Neuronal stem cell (in vitro differentiated cells): ENCODE results near the gene RASL11B.

Experiments
- DNase-seq: peaks from one replicate; pipeline ENCODE4 v3.0.0-alpha.2; 2013; ENCODE audit warnings: low spot score
- H2AFZ ChIP-seq: one replicate; pipeline ENCODE4 v1.6.1; 2013; ENCODE audit warnings: mild to moderate bottlenecking, low read length, inconsistent platforms
- H2AK5ac ChIP-seq: 2 replicates; pipeline ENCODE4 v1.6.1; 2013; ENCODE audit warnings: low read depth, mild to moderate bottlenecking, inconsistent platforms, low read length, moderate library complexity, mixed read lengths
- H2BK120ac ChIP-seq: 2 replicates; pipeline ENCODE4 v1.6.1; 2013; ENCODE audit warnings: low read depth, mild to moderate bottlenecking, inconsistent platforms, low read length, moderate library complexity, mixed read lengths
- H2BK12ac ChIP-seq: one replicate; pipeline ENCODE4 v1.6.1; 2013; ENCODE audit warnings: low read length, inconsistent platforms
- H2BK15ac ChIP-seq: 2 replicates; pipeline ENCODE4 v1.6.1; 2013; ENCODE audit warnings: mild to moderate bottlenecking, low read length, inconsistent platforms, mixed read lengths
- H2BK5ac ChIP-seq: one replicate; pipeline ENCODE4 v1.6.1; 2013; ENCODE audit warnings: inconsistent platforms, mild to moderate bottlenecking, low read length, moderate library complexity
- H3K14ac ChIP-seq: one replicate; pipeline ENCODE4 v1.6.1; 2013; ENCODE audit warnings: low read length, inconsistent platforms
- H3K18ac ChIP-seq: 2 replicates; pipeline ENCODE4 v1.6.1; 2013; ENCODE audit warnings: low read length, inconsistent platforms
- H3K23ac ChIP-seq: 2 replicates; pipeline ENCODE4 v1.6.1; 2013; ENCODE audit warnings: low read depth, mild to moderate bottlenecking, mixed read lengths, low read length, inconsistent platforms; ENCODE audit not compliant: poor library complexity
- H3K27ac ChIP-seq: replicated peaks from 3 replicates; pipeline ENCODE4 v1.5.1; 2013; ENCODE audit warnings: low read length, inconsistent platforms
- H3K27me3 ChIP-seq, 3 experiments: 2 replicates each; pipeline ENCODE4 v1.6.1; 2013; ENCODE audit warnings: low read length in 3 of 3, mild to moderate bottlenecking in 2 of 3, inconsistent platforms in 1 of 3, low read depth in 1 of 3, mixed read lengths in 1 of 3, moderate library complexity in 1 of 3; ENCODE audit not compliant: control insufficient read depth in 3 of 3, insufficient read depth in 3 of 3
- H3K36me3 ChIP-seq, 2 donors: replicated peaks in 1 of 2; 2 replicates each; pipeline ENCODE4 v1.6.1; 2013; ENCODE audit warnings: low read length in 2 of 2; ENCODE audit not compliant: control insufficient read depth in 2 of 2, insufficient read depth in 2 of 2
- H3K4ac ChIP-seq: 2 replicates; pipeline ENCODE4 v1.6.1; 2013; ENCODE audit warnings: inconsistent platforms, mild to moderate bottlenecking, low read length, moderate library complexity
- H3K4me1 ChIP-seq, 2 donors: 1 replicate in 1 of 2; 2 replicates in 1 of 2; pipeline ENCODE4 v1.6.1; 2013; ENCODE audit warnings: low read length in 2 of 2, low read depth in 1 of 2; ENCODE audit not compliant: control insufficient read depth in 2 of 2, insufficient read depth in 1 of 2
- H3K4me2 ChIP-seq: one replicate; pipeline ENCODE4 v1.6.1; 2013; ENCODE audit warnings: mild to moderate bottlenecking, low read length, inconsistent platforms; ENCODE audit not compliant: insufficient read depth, poor library complexity, severe bottlenecking
- H3K4me3 ChIP-seq, 2 donors: 2 replicates each; pipeline ENCODE4 v1.5.1; 2013; ENCODE audit warnings: low read length in 2 of 2, mild to moderate bottlenecking in 2 of 2, inconsistent platforms in 1 of 2, moderate library complexity in 1 of 2
- H3K79me1 ChIP-seq: one replicate; pipeline ENCODE4 v1.6.1; 2013; ENCODE audit warnings: low read depth, mild to moderate bottlenecking, inconsistent platforms, low read length, moderate library complexity
- H3K9ac ChIP-seq: one replicate; pipeline ENCODE4 v1.6.1; 2013; ENCODE audit warnings: mild to moderate bottlenecking, low read depth, low read length, inconsistent platforms; ENCODE audit not compliant: poor library complexity
- H3K9me3 ChIP-seq, 2 donors: replicated peaks in 1 of 2; 2 replicates each; pipeline versions ENCODE3 to v1.6.1; 2013; ENCODE audit warnings: low read length in 2 of 2, mild to moderate bottlenecking in 2 of 2, inconsistent platforms in 1 of 2, low read depth in 1 of 2, mixed read lengths in 1 of 2, moderate library complexity in 1 of 2; ENCODE audit not compliant: control insufficient read depth in 2 of 2, insufficient read depth in 1 of 2
- H4K8ac ChIP-seq: one replicate; pipeline ENCODE4 v1.6.1; 2013; ENCODE audit warnings: low read depth, mild to moderate bottlenecking, inconsistent platforms, low read length, moderate library complexity
- H4K91ac ChIP-seq: one replicate; pipeline ENCODE4 v1.6.1; 2013; ENCODE audit warnings: low read length, low read depth, mild to moderate bottlenecking, inconsistent platforms; ENCODE audit not compliant: poor library complexity
- WGBS, 2 donors: extraction: QIAGEN DNeasy Blood & Tissue Kit; methylation state at CpG; one replicate each; pipeline ENCODE4 v1.1.7; 2013; ENCODE audit warnings: missing lambda C conversion rate in 2 of 2, mixed read lengths in 1 of 2; ENCODE audit not compliant: insufficient read length in 2 of 2, insufficient replicate concordance in 1 of 2; ENCODE audit errors: extremely low coverage in 2 of 2; 5-methylcytosine and 5-hydroxymethylcytosine counted together

The RASL11B gene

GRCh38 chr4:52889778-52890520 is 27.8 kb downstream of the RASL11B start:
- H4K8ac ChIP-seq, result no peak overlapping the region
- H3K36me3 ChIP-seq, result no peaks in the 10 kb centered on the region
- no peak overlapping the region for H3K18ac ChIP-seq
- H2BK120ac ChIP-seq, result no peak overlapping the region
- no peaks in the 10 kb centered on the region for H3K79me1 ChIP-seq
- H3K14ac ChIP-seq, result no peak overlapping the region
- peaks cover 2 to 12% of the 10 kb centered on the region in 2 donors for H3K4me1 ChIP-seq
- H3K4ac ChIP-seq, result no peak overlapping the region
- WGBS, 2 donors, result no CpG with 5 or more reads among the region's 2 CpGs
- no peak overlapping the region for H3K9ac ChIP-seq
- peaks cover 0 to 7% of the 10 kb centered on the region in 2 donors for H3K9me3 ChIP-seq
- H2AK5ac ChIP-seq, result no peak overlapping the region
- H3K27ac ChIP-seq, result no peak overlapping the region
- H3K4me3 ChIP-seq, result no peak overlapping the region
- H3K4me2 ChIP-seq, result no peak overlapping the region
- H3K23ac ChIP-seq, result no peak overlapping the region
- H2BK5ac ChIP-seq, result no peak overlapping the region
- H4K91ac ChIP-seq, result no peak overlapping the region
- no peak overlapping the region for H2AFZ ChIP-seq
- no peak overlapping the region for H2BK12ac ChIP-seq
- H2BK15ac ChIP-seq, result no peak overlapping the region
- no peaks in the 10 kb centered on the region for H3K27me3 ChIP-seq
- no peak for DNase-seq

DNA sequence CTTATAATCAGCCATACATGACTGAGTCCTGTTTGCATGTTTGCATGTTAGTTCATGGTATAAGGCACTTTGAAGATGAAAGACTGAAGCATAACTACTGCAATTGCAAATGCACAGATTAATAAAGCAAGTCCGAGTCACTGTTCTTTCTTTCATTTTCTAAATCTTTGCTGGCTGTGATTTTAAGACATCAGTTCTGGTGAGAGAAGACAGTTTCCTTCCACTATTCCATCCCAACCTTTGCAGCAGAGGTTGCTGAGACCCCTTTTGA is 28.3 kb downstream of the RASL11B start:
- no peak overlapping the region for H3K4me2 ChIP-seq
- no peak overlapping the region for H2BK12ac ChIP-seq
- H3K18ac ChIP-seq, result no peak overlapping the region
- no peak overlapping the region for H3K4ac ChIP-seq
- no peak overlapping the region for H3K23ac ChIP-seq
- H4K91ac ChIP-seq, result no peak overlapping the region
- DNase-seq, result no peak
- H3K27me3 ChIP-seq, result no peaks in the 10 kb centered on the region
- no CpG with 5 or more reads among the region's 1 CpG for WGBS, 2 donors
- H2AFZ ChIP-seq, result no peak overlapping the region
- H3K79me1 ChIP-seq, result no peaks in the 10 kb centered on the region
- no peak overlapping the region for H2BK5ac ChIP-seq
- H2BK120ac ChIP-seq, result no peak overlapping the region
- no peak overlapping the region for H4K8ac ChIP-seq
- H2AK5ac ChIP-seq, result no peak overlapping the region
- no peak overlapping the region for H3K27ac ChIP-seq
- H3K9ac ChIP-seq, result no peak overlapping the region
- H2BK15ac ChIP-seq, result no peak overlapping the region
- H3K4me3 ChIP-seq, result no peak overlapping the region
- peaks cover 2 to 12% of the 10 kb centered on the region in 2 donors for H3K4me1 ChIP-seq
- peaks cover 0 to 7% of the 10 kb centered on the region in 2 donors for H3K9me3 ChIP-seq
- no peaks in the 10 kb centered on the region for H3K36me3 ChIP-seq
- no peak overlapping the region for H3K14ac ChIP-seq

DNA sequence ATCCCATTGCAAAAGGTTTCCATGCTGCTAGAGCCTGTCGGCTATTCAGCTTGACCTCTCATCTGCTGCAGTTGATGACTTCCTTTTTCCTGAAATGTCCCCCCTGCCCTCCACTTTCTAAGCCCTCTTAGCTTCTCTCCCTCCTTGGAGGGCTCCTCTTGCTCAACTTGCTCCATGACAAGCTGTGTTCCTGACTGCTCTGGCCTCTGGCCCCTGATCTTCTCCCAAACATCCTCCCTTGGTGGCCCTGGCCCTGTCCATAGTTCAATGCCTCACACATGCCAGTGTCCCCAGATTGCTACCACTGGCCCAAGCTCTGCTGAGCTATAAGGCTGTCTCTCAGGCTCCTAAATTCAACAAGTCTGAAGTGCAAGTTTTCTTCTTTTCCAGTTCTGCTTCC is 29.6 kb downstream of the RASL11B start:
- Histone ChIP-seq H2AK5ac (no peak overlapping the region), H3K23ac (no peak overlapping the region), H4K91ac (no peak overlapping the region), H3K27ac (no peak overlapping the region), H3K18ac (no peak overlapping the region), H3K4ac (no peak overlapping the region), H2AFZ (no peak overlapping the region), H3K4me2 (no peak overlapping the region), H3K4me1 (peaks cover 2 to 12% of the 10 kb centered on the region in 2 donors), H2BK12ac (no peak overlapping the region), H3K9ac (no peak overlapping the region), H3K27me3 (no peaks in the 10 kb centered on the region), H2BK15ac (no peak overlapping the region), H3K4me3 (no peak overlapping the region), H4K8ac (no peak overlapping the region), H2BK5ac (no peak overlapping the region), H3K9me3 (peaks cover 0 to 3% of the 10 kb centered on the region in 2 donors), H3K79me1 (no peaks in the 10 kb centered on the region), H2BK120ac (no peak overlapping the region), H3K36me3 (no peaks in the 10 kb centered on the region), H3K14ac (no peak overlapping the region)
- DNase-seq, result no peak
- no CpG with 5 or more reads among the region's 1 CpG for WGBS, 2 donors

DNA sequence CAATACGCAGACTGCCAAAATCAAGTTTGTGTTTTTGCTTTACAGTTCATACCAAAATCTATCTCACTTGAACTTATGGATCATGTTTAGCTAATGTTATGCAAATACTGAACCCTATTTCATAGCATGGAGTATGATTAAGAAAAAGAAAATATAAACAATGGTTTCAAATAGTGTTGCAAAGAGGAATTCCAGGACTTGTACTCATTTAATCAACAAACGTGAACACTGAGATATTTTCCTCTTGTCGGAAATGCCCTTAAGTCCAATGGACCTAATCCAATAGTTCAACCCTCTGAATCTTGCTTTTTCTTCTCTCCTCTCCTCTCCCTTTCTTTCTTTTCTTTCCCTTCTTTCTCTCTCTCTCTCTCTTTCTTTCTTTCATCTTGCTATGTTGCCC is 30.8 kb downstream of the RASL11B start:
- WGBS, 2 donors, result no CpG with 5 or more reads among the region's 3 CpGs
- H3K4me1 ChIP-seq, result peaks cover 2 to 12% of the 10 kb centered on the region in 2 donors
- H3K18ac ChIP-seq, result no peak overlapping the region
- no peak overlapping the region for H3K27ac ChIP-seq
- no peaks in the 10 kb centered on the region for H3K36me3 ChIP-seq
- H2AK5ac ChIP-seq, result no peak overlapping the region
- no peak overlapping the region for H2BK5ac ChIP-seq
- H3K23ac ChIP-seq, result no peak overlapping the region
- H2BK15ac ChIP-seq, result no peak overlapping the region
- H3K9me3 ChIP-seq, result no peaks in the 10 kb centered on the region
- H3K4me2 ChIP-seq, result no peak overlapping the region
- H2AFZ ChIP-seq, result no peak overlapping the region
- DNase-seq, result no peak
- H2BK120ac ChIP-seq, result no peak overlapping the region
- no peak overlapping the region for H3K9ac ChIP-seq
- no peaks in the 10 kb centered on the region for H3K27me3 ChIP-seq
- H3K4me3 ChIP-seq, result no peak overlapping the region
- no peaks in the 10 kb centered on the region for H3K79me1 ChIP-seq
- H4K91ac ChIP-seq, result no peak overlapping the region
- no peak overlapping the region for H3K14ac ChIP-seq
- H4K8ac ChIP-seq, result no peak overlapping the region
- H2BK12ac ChIP-seq, result no peak overlapping the region
- no peak overlapping the region for H3K4ac ChIP-seq
